Neural crest cell (in vitro differentiated cells): ENCODE measurements around the gene NVL. TPM values are rescaled to one million over a fixed set of nuclear protein-coding genes. Genes with fewer than 3 reads are reported as not detected.

Experiments
- DNase-seq: peaks from one replicate; pipeline ENCODE4 v3.0.0; 2021; ENCODE audit warnings: low read depth, mixed read lengths, low spot score
- H3K27ac Mint-ChIP-seq: one replicate; pipeline ENCODE4 v1.8.0; 2021; ENCODE audit warnings: mild to moderate bottlenecking, mixed read lengths; ENCODE audit not compliant: unreplicated experiment
- H3K27me3 Mint-ChIP-seq: 2 replicates; pipeline ENCODE4 v1.8.0; 2021; ENCODE audit warnings: low read depth, mild to moderate bottlenecking, mixed read lengths
- H3K36me3 Mint-ChIP-seq: 2 replicates; pipeline ENCODE4 v1.8.0; 2021; ENCODE audit warnings: low read depth, mild to moderate bottlenecking, mixed read lengths
- H3K4me1 Mint-ChIP-seq: 2 replicates; pipeline ENCODE4 v1.8.0; 2021; ENCODE audit warnings: mixed read lengths
- H3K4me3 Mint-ChIP-seq: one replicate; pipeline ENCODE4 v1.8.0; 2021; ENCODE audit warnings: mild to moderate bottlenecking, mixed read lengths
- H3K9me3 Mint-ChIP-seq: 2 replicates; pipeline ENCODE4 v1.8.0; 2021; ENCODE audit warnings: mixed read lengths
- total RNA-seq: library from RNA; stranded (reverse); gene quantifications from 2 replicates; pipeline ENCODE4 v1.2.1, GENCODE V29; 2021
- TF ChIP-seq, protein P1 (sequence below): fragments of 200-600 bp; sonication (generic); conservative IDR thresholded peaks from 2 replicates; pipeline ENCODE4 v1.5.0; 2021; ENCODE audit warnings: antibody characterized with exemption, mild to moderate bottlenecking

The NVL gene
- total RNA-seq, 1 donor from 2014 or later, result 51.2 TPM

DNA sequence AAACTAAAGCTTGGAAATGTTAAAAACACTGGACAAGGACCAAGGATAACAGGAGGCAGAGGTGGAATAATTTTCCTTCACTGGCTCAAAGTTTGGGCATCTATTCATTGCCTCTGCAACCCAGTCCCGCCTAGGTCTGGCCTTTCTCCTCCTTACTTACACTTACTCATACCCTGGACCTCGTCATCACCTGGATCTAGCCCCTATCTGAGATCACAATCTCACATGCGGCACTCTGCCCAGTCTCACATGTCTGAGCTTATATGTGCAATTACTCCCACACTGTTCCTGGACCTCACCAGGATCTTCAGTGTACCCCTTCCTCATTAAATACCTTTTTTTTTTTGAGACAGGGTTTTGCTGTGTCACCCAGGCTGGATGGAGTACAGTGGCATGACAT is 37.6 kb downstream of the NVL start:
- Mint-ChIP-seq H3K9me3 (no peaks in the 10 kb centered on the region), H3K4me1 (peaks cover 22% of the 10 kb centered on the region), H3K4me3 (no peak overlapping the region), H3K27ac (no peak overlapping the region), H3K36me3 (peaks cover 27% of the 10 kb centered on the region), H3K27me3 (no peaks in the 10 kb centered on the region)
- DNase-seq, result no peak
- TF ChIP-seq, protein P1, sequence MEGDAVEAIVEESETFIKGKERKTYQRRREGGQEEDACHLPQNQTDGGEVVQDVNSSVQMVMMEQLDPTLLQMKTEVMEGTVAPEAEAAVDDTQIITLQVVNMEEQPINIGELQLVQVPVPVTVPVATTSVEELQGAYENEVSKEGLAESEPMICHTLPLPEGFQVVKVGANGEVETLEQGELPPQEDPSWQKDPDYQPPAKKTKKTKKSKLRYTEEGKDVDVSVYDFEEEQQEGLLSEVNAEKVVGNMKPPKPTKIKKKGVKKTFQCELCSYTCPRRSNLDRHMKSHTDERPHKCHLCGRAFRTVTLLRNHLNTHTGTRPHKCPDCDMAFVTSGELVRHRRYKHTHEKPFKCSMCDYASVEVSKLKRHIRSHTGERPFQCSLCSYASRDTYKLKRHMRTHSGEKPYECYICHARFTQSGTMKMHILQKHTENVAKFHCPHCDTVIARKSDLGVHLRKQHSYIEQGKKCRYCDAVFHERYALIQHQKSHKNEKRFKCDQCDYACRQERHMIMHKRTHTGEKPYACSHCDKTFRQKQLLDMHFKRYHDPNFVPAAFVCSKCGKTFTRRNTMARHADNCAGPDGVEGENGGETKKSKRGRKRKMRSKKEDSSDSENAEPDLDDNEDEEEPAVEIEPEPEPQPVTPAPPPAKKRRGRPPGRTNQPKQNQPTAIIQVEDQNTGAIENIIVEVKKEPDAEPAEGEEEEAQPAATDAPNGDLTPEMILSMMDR, result no peak

DNA sequence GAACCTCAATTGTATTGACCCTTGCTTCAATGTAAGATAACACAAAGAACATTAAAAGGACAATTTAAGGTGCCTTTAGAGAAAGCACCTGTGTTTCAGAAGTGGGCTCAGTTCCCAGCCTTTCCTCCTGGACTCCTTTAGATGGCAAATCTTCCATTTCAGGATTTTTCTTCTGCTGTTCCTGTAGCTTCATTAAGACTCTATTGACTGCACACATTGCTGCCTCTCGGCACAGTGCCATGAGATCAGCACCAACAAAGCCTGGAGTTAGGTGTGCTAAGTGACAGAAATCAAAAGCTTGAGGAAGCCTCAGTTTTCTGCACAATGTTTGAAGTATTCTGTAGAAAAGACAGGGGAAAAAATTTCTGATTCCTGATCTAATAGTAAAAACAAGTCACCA is 40.6 kb downstream of the NVL start:
- TF ChIP-seq, protein P1, result no peak
- H3K27me3 Mint-ChIP-seq, result no peaks in the 10 kb centered on the region
- no peaks in the 10 kb centered on the region for H3K9me3 Mint-ChIP-seq
- H3K36me3 Mint-ChIP-seq, result peaks cover 26% of the 10 kb centered on the region
- no peak overlapping the region for H3K4me3 Mint-ChIP-seq
- no peak for DNase-seq
- H3K27ac Mint-ChIP-seq, result no peak overlapping the region
- peaks cover 29% of the 10 kb centered on the region for H3K4me1 Mint-ChIP-seq

DNA sequence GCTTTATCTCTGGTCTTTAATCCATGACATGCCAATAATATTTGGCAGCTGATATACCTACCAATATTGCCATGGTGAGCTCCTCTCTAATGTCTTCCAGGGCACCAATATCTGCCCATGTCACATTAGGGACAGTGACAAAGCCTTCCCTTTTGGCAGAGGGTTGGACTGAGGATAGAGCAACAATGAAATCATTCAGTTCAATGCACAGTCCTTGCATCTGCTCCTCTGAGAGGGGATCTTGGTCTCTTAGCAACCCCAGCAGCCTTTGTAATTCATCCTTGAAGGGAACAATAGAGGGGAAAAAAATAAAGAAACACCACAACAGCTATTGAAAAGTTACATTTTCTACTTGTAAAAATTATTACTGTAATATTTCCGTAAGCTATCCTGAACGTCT is 42.3 kb downstream of the NVL start:
- H3K4me3 Mint-ChIP-seq, result no peak overlapping the region
- DNase-seq, result peak; percentile 22
- peaks cover 22% of the 10 kb centered on the region for H3K36me3 Mint-ChIP-seq
- H3K27ac Mint-ChIP-seq, result peak overlapping the region; percentile 96
- TF ChIP-seq, protein P1, result no peak
- H3K27me3 Mint-ChIP-seq, result no peaks in the 10 kb centered on the region
- H3K4me1 Mint-ChIP-seq, result peaks cover 29% of the 10 kb centered on the region
- no peaks in the 10 kb centered on the region for H3K9me3 Mint-ChIP-seq

DNA sequence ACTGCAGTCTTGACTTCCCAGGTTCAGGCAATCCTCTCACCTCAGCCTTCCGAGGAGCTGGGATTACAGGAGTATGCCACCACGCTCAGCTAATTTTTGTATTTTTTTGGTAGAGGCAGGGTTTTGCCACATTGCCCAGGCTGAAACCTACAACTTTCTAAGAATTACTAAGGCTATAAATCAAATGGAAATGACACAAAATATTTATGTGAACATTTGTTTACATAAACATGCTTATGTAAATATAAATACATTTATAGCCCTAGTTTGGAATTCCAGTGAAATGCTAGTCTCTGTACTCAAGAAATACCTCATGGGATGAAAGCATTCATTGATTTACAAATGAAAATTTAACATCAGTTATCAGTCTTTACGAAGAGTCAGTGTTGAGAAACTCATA is 47.8 kb downstream of the NVL start:
- no peak overlapping the region for H3K27ac Mint-ChIP-seq
- H3K36me3 Mint-ChIP-seq, result peaks cover 10% of the 10 kb centered on the region
- no peak overlapping the region for H3K4me3 Mint-ChIP-seq
- DNase-seq, result no peak
- TF ChIP-seq, protein P1, result no peak
- peaks cover 4% of the 10 kb centered on the region for H3K4me1 Mint-ChIP-seq
- H3K27me3 Mint-ChIP-seq, result no peaks in the 10 kb centered on the region
- no peaks in the 10 kb centered on the region for H3K9me3 Mint-ChIP-seq

DNA sequence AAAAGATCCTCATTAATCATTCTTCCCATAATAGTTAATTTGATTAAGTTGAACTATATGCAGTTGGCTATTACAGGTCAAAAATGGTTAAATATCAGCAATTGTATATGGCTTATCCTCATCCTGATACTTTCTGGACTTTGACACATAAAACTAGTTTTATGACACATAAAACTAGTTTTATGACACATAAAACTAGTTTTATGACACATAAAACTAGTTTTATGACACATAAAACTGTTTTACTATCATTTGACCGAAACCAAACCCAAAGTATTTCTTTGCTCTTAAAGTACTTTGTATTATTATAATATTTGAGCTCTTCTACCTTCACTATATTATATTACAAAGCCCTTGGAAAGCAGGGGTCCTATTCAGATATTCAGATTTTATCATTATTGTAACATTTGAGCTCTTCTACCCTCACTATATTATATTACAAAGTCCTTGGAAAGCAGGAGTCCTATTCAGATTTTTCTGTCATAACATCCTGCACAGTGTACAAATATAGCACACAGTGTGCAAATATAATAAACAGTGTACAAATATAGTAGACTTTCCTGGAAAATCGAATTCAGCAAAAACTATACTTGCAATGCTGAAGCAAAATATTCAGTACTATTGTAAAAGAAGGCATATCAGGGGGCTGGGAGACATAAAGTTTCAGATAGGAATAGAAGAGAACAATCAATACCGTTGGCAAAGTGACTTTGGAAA is 53.0 kb downstream of the NVL start:
- TF ChIP-seq, protein P1, result no peak
- no peak overlapping the region for H3K27ac Mint-ChIP-seq
- H3K9me3 Mint-ChIP-seq, result no peaks in the 10 kb centered on the region
- no peaks in the 10 kb centered on the region for H3K27me3 Mint-ChIP-seq
- H3K4me3 Mint-ChIP-seq, result no peak overlapping the region
- peaks cover 7% of the 10 kb centered on the region for H3K36me3 Mint-ChIP-seq
- no peaks in the 10 kb centered on the region for H3K4me1 Mint-ChIP-seq
- no peak for DNase-seq
